HG02870 (cell line): ENCODE data around the gene GSX1.
"Not testable (repeated sequence)": the region's sequence is repeated elsewhere in the genome, so short reads cannot be mapped to it uniquely, and the experiment has no call there.

Experiments
- ATAC-seq: cut with Tn5 transposase; IDR thresholded peaks from one replicate; pipeline ENCODE4 v1.9.1; 2021; ENCODE audit warnings: mild to moderate bottlenecking, moderate library complexity; ENCODE audit not compliant: unreplicated experiment

GSX1 gene

DNA sequence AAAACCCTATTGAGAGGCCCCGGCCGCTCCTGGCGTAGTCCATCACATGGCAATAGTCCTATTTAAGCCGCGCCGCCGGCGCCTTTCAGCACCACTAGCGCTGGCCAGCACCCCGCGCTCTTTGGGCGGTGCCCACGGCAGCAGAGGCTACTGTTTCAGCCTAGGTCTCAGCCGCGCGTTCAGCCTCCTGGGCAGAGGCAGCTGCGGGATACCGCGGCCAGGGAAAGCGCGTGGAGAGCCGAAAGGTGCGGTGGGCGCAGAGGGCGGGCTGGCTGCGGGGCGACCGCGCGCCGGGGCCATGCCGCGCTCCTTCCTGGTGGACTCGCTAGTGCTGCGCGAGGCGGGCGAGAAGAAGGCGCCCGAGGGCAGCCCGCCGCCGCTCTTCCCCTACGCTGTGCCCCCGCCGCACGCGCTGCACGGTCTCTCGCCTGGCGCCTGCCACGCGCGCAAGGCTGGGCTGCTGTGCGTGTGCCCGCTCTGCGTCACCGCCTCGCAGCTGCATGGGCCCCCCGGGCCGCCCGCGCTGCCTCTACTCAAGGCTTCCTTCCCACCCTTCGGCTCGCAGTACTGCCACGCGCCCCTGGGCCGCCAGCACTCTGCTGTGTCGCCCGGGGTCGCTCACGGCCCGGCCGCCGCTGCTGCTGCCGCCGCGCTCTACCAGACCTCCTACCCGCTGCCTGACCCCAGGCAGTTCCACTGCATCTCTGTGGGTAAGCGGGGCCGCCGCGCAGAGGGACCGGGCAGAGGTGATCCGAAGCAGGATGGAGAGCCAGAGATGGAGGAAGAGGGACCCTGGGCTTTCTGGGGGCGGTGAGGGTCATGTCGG lies at the start of gene GSX1:
Gene GSX1, plus strand, starts transcription at position 91 of the 826 bp plus-strand sequence. Its CDS starts 208 bp downstream, at position 299.
- no peak for ATAC-seq

DNA sequence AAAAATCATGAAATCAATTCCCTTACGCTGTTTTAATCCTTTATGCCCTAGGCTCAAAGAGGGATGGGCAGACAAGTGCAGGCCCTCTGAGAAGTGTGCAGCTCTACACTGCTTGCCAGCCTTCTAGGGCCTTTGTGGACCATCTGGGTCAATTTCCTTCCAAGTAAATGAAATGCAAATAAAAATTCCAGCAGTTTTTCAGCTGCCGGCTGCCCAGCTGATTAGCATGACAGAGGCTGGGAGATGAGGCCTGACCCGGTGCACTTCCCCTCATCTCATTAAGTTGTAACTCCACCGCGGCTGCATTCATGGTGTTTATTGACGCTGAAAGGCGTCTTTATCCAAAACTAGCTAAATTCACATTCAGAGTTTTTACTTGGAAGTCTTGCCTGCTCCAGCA lies 47.5 kb upstream of the GSX1 start:
- no peak for ATAC-seq

DNA sequence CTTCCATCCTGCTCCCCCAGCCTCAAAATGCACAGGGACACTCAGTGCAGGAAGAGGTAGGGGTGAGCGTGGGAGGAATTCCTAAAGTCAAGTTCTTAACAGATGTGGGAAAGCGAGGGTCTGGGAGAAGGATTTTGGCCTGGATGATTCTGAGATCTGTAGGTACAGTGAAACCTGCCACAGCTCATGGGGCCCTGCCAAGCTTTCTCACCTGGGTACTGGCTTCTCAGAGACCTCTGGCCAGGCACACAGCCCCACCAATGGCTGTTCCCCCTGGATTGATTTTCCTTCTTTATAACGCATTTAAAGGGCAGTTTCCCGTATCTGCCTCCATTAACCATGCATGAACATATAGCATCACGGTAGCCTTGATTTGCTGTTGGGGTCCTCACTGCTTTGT lies 47.0 kb upstream of the GSX1 start:
- no peak for ATAC-seq

DNA sequence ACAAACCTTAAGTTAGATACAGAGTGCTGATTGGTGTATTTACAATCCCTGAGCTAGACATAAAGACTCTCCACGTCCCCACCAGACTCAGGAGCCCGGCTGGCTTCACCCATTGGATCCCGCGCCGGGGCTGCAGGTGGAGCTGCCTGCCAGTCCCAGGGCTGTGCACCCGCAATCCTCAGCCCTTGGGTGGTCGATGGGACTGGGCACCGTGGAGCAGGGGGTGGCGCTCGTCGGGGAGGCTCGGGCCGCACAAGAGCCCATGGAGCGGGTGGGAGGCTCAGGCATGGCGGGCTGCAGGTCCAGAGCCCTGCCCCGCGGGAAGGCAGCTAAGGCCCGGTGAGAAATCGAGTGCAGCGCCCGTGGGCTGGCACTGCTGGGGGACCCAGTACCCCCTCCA lies 44.1 kb upstream of the GSX1 start:
- not testable (repeated sequence) for ATAC-seq

DNA sequence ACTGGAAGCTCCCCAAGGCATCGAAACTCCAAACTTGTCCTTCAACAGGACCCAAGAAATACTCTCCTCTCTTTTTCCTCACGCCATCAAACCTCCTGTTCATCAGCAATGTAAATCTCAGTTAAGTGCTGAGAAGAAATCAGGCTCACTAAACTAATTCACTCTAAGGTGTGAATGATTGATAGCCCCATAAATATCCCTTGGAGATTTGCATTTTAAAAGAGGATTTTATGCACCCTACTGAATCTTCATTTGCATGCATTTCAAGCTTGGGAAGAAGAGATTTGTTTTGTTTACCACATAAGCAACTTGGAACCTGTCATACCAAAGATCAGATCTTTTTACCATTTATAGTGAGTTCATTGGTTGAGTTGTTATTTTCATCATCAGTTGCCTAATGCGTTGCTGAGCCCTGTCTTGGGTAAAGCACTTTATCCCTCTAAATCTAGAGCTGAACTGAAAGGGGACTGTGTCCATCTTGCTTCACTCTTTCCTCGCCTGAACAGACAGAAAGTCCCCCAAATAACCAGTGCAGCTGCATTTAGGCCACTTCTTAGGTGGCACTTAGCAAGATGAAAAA lies 40.2 kb upstream of the GSX1 start:
- no peak for ATAC-seq

DNA sequence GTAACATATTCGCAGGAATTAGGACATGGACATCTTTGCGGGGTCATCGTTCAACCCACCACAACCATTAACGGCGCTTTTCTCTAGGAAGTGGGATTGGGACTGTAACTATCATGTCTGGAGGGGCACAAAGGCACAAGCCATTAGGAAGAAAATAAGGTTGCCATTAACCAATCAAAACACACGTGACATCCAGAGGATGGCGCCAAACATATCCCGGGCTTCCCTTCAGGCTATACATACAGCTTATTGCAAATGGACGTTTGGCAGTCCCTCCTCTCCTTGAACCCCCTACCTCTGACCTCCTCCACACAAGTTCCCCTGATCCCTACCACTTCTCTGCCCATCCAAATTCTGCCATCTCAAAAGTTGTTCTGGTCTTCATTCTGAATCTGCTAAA lies 26.6 kb upstream of the GSX1 start:
- no peak for ATAC-seq

DNA sequence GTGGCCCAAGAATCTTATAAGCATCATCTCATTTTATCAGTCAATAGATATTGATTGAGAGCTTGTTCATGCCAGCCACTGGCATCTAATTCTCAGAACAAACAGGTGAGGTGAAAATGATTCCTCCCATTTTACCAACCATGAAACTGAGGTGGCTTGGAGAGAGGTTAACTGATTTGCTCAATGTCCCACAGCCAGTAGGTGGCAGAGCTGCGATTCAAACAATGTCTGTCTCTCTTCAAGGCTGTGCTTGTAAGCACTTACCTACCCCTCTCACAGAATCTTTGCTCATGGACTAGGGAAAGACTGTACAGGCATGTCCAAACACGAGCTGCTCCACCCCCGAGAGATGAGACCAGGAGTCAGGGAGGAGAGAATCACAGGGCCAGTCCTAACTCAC lies 21.5 kb upstream of the GSX1 start:
- no peak for ATAC-seq

DNA sequence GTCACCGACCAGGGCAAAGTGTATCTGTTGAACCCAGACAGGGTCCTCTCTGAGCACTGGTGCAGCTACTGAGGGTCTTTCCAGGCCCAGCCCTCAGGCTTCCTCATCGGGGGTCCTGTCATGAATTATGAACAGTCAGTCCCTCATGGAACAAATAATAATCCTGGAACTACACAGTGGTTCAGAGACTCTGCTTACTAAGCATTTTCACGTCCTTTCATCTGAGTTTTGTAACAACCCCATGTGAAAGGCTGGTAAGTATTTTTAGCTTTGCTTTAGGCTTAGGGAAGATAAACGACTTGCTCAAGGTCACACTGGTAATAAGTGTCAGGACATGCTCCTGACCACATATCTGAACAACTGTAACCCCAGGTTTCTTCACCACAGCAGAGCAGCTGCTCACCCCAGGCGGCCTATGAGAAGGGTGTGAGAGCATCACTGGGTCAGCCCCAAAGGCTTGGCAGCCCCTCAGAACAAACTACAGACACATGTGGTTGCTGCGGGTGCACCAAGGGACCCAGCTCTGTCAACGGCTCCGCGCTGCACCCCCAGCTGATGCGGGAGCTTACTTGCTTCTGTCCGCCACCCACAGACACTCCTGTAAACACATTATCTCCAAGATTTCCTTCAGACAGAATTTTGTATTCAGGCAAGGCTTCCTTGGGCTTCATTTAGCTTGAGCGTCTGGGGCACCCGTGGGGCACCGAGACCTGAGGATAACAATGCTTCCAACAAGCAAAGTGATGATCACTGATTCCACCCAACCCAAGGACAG lies 19.4 kb upstream of the GSX1 start:
- peak; percentile 44 for ATAC-seq

DNA sequence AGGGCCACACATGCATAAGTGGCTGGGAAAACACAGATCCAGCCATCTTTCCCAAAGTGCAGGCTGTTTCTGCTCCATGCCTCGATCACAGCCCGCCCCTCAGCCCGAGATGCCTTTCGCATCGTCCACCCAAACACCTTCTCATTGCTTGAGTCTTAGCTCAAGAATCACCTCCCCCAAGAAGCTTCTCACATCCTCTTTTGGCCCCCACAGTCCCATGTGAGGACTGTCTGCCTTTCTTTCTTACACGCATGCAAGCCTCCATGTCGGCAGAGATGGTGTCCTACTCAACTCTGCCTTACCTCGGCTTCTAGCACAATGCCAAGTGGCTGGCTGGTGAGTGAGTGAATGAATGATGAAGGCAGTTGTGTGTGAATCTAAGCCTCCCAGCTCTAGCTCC lies 18.1 kb upstream of the GSX1 start:
- ATAC-seq: peak; percentile 78

DNA sequence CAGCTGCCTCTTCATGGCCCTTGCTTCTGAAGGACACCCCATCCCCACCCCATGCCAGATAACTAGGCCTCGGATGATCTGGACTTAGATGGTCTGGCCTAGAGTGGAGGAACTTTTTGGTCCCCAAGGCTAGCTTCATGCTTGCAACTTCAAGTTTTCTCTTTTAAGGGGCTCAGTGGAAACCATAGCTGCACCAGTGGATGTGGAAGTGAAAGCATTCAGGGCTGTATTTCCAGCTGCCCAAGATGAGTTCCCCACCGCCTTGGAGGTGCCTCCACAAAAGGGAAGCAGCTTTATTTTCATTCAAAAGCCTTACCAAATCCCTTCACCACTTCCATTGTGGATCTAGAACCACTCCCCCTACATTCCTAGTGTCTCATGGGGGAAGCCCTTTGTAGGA lies 17.6 kb upstream of the GSX1 start:
- peak; percentile 21 for ATAC-seq

DNA sequence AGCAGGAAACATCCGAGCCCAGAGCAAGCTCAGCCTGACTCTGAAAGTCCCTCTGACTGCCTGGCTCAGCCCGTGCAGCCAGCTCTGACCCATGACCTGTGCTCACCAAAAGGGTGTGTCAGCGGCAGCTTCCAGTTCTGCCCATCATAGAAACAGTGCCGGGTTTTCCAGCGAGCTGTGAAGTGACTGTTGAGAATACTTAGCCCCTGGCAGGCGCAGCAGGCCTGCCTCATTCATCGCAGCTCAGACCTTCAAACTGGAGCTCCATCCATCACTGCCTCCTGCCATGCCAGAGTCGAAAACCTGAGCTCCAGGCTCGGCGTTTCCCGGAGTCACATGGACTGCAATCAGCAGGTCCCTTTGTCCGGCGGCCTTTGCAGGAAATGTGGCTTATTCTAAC lies 16.3 kb upstream of the GSX1 start:
- no peak for ATAC-seq

DNA sequence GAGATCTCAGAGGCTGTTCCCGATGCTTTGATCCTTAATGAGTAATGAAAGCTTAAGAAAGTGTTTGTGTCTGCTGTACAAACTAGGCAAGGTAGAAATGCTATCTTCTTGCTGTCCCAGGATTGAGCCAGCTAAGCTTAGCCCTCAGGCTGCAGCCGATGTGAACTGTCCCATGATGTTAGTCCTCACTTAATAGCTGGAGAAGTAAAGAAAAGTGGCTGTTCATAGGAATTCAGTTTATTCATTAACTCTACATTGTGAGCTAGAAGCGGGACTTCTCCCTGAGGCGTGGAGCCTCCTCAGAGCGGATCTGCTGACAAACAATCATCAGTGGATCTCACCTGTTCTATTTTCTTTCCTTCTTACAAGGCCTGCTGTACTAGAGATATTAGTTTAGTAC lies 10.1 kb upstream of the GSX1 start:
- ATAC-seq: no peak

DNA sequence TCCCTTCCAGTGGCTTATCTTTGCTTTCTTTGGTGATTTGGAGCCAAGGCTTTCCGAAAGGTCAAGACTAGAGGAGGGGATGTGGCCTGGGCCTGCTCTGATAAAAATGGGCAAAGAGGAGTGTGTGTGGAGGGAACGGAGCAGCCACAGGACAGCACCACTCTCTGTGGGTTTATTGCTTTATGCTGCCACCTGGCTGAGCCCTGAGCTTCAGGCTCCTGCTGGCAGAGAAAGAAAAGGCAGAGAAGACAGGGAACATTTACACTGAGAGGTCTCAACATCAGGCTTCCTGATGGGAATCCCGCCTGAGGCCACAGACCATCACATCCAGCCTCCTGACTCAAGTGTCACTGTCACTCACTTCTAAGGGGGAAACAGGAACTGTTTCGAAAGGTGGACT lies 9.2 kb upstream of the GSX1 start:
- no peak for ATAC-seq

DNA sequence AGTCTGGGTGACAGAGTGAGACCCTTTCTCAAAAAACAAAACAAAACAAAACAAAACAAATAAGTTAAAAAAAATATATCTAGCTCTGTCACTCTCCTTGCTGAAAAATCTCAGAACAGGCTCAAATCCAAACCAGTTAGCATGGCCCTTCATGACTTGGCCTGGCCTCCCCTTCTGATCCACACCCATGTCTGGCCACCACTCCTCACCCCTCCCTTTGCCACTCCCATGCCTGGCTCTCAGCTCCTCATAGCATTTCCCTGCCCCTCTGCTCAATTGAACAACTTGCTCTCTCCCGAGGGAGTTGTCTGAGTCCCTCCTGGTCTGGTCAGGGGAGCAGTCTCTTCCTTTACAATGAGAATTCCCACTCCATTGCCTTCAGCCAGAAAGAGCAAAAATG lies 4.0 kb upstream of the GSX1 start:
- ATAC-seq: no peak

DNA sequence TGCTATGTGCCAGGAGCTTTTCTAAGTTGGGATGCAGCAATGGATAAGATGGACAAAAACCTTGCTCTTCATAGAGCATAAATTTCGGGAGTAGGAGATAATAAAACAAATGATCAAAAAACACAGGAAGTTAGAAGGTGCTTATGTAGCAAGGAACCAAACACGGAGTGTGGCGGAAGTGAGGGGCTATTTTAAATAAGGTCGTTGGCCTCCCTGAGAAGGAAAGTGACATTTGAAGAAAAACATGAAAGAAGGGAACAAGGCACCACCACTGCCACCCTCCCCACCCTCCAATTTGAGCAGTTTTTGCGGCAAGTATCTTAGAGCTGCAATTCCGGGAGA lies 3.2 kb upstream of the GSX1 start:
- no peak for ATAC-seq

DNA sequence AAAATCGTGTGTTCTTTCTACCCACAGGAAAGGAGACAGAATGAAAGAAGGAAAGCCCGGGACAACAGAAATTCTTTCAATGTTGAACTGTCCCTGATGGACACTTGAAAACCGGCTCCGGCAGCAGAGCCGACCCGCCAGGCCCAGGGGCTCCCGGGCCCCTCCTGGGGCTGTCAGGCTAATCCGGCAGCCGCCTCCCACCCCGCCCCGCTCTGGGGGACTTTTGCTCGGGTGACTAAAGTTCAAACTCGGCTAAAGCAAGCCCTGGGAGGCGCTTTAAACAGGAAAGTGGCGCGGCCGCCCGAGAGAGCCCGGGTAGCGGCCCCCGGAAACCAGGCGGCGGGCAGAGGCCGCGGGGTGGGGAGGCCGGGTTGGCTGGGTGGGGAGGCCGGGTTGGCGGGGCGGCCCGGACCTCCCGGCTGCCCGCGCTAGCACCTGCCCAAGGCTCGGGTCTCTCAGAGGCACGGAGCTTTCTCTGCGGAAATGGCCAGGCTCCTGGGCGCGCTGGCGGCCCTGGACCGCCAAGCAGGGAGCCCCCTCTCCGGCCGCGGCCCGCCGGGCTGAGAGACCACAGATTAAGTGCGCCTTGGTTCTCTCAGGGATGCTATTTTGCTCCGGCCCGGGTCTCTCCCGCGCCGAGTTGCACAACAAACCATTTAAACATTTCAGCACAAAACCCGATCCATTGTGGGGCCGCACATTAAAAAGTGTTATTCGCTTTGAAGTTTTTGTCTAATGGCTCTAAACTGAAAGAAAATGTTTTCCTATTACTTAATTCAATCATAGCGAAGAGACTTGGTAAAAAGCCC lies 2.6 kb upstream of the GSX1 start:
- no peak for ATAC-seq

DNA sequence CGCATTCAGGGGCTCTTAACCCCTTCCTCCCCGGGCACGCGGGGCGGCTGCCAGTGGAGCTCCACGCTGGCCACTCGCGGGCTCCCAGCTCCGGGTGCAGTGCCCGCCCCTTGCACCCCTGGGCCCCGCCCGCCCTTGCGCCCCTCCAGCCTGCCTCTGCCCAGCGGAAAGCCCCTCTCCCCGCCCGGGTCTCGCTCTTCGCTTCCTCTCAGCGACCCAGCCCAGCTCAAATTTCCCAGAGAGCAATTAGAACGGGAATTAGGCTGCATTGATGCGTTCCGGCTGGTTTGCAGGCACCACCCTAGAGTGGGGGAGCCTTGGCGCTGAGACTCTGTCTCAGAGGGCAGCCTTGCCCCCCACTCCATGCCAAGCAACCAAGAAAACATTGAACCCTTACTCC lies 1.8 kb upstream of the GSX1 start:
- ATAC-seq: no peak

DNA sequence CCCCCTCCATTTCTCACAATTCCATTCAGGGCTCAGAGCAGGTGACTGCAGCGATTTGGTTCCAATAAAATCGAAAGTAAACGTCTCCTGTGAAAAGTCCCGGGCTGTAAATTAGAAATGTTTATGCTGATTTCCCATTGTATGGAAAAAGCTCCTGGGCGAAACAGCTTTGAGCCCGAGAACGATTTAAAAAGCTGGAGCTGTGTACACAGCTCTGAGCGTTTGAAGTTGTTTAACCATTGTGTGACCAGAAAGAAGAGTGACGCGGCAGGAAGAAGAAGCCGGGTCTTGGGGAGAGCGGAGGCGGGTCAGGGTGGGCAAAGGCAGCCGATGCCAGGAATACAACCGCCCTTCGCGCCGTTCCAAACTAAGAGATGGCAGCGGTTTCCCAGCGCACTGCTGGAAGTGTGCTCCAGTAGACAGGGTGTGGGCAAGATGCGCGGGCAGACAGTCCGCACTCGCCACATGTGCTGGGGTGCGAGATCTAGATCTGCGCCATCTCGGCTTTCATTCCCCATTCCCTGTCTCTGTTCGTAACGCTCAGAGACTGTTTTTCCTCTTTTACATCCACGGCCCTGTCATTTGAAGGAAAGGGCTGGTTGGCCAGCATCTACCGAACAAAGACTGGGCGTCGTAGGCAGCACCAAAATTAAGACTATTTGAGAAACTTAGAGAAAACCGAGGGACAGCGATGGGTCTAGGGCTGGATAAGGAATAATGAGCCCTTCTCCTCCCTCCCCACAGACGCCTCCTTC lies 960 bp upstream of the GSX1 start:
- no peak for ATAC-seq

DNA sequence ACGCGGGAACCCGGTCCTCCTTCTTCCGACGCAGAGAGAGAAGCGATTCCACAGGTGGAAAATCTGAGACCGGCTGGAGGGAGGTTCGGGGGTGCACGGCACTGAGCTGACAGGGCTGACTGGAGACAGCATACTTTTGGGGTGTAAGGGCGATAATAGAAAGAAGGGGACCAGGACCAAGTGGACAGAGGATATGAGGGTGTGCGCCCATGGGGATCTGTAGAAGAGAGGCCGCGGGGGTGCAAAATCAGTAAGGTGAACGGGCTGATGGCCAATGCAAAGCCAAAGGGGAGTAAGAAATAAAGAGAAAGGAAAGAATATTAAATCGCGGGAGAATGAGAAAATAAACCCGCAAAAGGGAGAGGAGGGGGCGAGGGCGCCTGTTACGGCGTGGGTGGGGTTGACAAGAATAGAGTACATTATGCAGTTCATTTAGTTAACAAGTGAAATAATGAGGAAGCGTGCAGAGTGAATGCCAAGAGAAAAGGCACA lies 336 bp upstream of the GSX1 start:
- no peak for ATAC-seq
